ENCODE data around the gene SLC9A1.

DNA sequence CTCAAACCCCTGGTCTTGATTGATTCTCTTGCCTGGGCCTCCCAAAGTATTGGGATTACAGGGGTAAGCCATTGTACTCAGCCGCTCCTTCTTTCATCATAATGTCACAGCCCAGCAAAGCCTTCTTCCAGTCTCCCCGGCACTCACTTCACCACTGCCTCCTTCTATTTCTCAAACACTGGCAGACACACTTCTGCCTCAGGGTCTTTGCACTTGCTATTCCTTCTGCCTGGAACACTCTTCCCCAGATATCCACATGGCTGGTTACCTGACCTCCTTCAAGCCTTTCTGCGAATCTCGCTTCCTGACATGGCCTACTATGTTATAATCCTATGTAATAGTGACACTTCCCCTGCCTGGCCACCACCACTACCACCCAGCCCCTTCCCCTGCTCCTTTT lies 7.2 kb upstream of the SLC9A1 start:
- TF ChIP-seq, protein P1, sequence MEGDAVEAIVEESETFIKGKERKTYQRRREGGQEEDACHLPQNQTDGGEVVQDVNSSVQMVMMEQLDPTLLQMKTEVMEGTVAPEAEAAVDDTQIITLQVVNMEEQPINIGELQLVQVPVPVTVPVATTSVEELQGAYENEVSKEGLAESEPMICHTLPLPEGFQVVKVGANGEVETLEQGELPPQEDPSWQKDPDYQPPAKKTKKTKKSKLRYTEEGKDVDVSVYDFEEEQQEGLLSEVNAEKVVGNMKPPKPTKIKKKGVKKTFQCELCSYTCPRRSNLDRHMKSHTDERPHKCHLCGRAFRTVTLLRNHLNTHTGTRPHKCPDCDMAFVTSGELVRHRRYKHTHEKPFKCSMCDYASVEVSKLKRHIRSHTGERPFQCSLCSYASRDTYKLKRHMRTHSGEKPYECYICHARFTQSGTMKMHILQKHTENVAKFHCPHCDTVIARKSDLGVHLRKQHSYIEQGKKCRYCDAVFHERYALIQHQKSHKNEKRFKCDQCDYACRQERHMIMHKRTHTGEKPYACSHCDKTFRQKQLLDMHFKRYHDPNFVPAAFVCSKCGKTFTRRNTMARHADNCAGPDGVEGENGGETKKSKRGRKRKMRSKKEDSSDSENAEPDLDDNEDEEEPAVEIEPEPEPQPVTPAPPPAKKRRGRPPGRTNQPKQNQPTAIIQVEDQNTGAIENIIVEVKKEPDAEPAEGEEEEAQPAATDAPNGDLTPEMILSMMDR (IDR thresholded peaks at IDR 0.05), result no peak
- TF ChIP-seq POLR2A (IDR thresholded peaks at IDR 0.05), result no peak

Data from adrenal gland (tissue), 5 donors.